DMS 273 treated with DMSO at 0.1 percent for 48 hours (cell line): ENCODE data around the gene DIRAS1.
"Not testable (repeated sequence)": the region's sequence is repeated elsewhere in the genome, so short reads cannot be mapped to it uniquely, and the experiment has no call there.

Experiments used
- DNase-seq: peaks from one replicate; lab custom pipeline; 2025; lab: John Stamatoyannopoulos, UW

The DIRAS1 gene

DNA sequence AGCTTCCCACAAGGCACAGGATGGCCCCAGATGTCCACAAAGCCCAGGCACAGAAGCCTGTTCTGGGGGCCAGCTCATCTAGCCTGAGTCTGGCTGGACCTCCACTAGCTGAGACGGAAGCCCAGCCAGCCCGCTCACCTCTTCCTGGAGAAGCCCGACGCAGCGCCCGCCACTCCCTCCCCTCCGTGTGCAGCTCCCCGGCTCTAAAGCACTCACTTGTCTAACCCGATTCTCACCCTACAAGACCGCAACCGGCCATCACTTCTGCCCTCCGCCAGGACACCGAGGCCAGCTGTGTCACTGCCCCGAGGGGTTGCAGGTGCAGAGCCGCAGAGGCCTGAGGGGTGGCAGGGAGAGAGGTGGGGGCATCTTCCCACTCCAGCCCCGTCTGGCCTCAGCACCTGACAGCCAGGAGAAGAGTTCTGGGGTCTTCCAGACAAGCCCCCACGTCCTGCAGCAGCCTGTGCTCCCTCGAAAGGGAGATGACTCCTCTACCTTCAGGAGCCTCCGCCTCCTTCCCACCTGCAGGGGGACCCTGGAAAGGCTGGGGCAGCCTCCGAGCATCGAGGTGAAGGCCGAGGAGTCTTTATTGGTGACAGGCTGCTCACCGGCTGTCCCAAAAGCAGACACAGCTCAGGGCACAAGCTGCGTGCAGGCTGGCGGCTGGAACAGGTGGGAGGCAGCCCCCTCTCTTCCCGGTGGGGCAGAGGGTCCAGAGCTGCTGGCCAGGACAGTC lies 5.9 kb upstream of the DIRAS1 start:
- no peak for DNase-seq

DNA sequence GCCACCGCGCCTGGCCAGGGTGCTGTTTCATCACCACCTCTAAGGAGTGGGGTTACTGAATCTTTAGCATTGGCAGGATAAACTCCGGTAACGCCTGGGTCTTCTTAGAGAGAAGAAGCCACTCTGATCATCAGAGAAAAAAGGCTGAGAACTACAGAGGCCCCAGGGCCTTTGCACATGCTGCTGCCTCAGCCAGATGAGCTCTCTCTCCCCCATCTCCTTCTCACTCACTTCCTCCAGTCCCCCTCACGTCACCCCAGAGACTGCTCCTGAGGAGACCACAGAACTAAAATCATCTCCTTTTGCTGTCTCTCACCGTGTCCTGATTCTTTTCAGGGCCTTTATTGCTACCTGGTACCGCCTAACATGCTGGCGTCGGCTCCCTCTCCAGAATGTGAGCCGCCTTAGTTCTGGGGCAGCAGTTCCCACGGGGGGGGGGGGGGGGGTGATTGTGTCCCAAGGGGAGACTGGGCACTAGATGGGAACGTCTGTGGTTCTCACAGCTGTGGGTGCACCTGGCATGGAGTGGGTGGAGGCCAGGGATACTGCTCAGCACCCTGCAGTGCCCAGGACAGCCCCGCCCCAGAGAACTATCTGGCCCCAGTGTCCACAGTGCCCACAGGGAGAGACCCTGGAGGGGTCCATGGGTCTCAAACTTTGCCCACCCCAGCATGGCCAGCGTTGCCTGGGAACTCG lies 5.1 kb upstream of the DIRAS1 start:
- no peak for DNase-seq

DNA sequence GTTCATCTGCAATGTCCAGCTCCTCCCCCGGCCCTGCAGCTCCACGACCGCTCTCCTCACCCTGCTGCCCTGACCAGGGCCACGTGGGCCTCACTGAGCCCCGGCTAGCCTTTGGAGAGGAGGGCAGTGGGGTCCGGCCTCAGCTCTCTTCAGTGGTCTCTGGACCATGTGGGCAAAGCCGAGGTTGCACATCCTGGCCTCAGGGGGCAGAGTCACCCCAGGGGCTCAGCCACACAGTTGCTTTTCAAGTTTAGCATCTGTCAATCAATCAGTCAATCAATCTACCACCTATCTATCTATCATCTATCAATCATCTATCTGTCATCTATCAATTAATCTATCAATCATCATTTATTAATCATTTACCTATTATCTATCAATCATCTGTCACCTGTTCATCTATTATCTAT lies 3.0 kb upstream of the DIRAS1 start:
- no peak for DNase-seq

DNA sequence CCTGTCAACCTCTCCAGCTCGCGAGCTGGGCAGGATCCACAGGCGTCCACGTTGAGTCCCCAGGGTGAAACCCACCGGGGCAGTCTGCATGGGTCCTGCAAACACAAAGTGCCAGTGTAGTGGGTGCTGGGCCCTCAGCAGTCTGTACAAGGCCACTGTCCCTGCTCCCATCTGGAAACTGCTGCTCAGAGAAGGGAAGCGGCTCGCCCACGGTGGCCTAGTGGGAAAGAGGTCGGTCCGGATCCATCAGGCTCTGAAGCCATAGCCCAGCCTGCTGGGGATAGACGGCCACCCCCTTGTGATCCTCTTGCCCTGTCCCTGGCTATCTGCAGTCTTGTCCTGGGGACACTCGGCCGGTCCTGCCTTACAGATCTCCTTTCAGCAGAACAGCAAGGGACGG lies 2.6 kb upstream of the DIRAS1 start:
- DNase-seq = no peak

DNA sequence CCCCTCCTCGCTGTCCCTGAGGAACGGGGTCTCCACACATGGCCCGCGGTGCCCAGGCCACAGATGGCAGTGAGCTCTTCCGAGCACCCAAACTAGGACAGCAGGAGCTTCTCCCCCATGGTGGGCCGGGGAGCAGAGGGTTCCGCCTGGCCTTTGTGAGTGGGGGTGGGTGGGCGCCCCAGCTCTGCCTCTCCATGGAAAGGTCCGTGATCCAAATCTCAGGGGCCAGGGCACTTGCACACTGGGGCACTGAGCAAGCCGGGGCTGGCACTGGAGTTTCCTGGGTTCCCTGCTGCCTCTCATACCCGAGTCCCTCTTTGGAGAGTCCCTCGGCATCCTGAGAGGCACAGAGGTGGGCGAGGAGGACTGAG lies 2.2 kb upstream of the DIRAS1 start:
- no peak for DNase-seq

DNA sequence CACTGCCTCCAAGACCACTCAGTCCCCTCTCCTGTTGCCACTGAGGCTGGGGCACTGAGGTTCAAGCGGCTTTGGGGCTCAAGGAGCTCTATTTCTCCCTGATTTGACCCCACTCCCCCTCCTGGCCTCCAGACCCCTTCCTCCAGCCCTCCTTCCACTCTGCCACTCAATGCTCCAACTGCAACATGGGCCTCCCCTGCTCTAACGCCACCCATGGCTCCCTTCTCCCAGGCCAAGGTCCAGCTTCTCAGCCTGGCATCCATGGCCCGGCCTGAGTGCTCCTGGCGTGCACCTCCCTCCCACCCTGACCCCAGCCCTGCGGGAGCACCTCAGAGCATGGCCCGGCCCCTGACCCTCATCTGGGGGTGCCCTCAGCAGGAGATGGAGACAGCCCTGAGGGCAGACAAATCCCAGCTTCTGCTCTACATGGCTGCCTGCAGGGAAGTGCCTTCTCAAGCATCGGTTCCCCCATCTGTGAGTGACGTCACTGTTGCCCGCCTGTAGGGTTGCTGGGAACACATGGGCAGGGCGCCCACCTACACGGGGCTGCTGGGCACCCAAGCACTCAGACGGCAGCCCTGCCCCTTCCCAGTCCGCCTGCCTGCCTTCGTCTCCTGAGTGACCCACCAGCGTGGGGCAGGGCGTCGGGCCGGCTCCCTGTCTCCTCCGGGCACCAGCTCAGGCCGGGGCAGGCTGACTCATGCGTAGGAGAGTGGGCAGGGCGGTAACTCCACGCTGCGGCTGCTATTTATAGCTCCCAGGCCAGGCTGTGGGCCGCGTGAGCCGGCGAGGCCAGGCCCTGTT lies 1.6 kb upstream of the DIRAS1 start:
- DNase-seq = no peak

DNA sequence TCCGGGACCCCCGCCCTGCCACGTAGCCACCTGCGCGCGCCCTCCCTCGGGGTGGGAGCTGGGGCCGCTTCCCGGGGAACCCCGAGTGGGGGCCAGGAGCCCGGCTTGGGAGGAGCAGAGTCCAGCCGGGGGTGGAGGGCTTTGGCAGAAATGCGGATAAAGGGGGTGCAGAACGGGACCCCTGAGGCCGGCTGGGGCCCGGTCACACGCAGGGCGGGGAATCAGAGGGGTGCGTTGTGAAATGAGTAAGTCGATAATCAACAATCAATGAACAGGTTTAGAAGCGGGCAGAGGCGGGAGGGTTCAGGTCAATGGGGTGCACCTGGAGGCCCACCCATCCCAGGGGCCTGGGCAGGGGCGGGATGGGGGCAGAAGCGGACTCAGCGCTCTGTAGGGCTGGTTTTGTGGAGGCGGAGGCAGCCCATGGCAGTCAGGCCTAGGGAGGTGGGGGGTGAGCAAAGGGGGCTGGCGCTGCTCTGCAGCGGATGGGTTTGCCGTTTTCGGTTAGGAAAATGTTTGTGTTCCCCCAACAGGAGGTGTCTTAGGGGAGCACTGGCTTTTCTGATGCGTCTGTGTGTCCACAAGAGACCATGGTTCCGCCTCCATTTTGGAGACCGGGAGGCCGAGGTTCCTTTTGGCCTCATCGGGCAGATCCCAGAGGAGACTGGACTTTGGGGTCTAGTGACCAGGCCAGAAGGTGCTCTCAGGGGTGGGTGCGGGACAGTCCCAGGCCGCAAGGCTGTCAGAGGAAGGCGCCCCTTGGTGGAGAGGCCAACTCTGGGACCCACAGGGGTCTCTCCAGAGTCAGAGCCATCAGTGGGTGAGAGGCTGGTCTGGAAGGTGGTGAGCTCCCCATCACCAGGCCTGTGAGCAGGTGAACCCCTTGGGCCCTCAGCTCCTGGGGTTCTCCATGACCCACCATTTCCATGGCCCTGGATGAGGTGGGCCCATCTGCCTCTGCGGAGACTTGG lies 683 bp upstream of the DIRAS1 start:
- no peak for DNase-seq

DNA sequence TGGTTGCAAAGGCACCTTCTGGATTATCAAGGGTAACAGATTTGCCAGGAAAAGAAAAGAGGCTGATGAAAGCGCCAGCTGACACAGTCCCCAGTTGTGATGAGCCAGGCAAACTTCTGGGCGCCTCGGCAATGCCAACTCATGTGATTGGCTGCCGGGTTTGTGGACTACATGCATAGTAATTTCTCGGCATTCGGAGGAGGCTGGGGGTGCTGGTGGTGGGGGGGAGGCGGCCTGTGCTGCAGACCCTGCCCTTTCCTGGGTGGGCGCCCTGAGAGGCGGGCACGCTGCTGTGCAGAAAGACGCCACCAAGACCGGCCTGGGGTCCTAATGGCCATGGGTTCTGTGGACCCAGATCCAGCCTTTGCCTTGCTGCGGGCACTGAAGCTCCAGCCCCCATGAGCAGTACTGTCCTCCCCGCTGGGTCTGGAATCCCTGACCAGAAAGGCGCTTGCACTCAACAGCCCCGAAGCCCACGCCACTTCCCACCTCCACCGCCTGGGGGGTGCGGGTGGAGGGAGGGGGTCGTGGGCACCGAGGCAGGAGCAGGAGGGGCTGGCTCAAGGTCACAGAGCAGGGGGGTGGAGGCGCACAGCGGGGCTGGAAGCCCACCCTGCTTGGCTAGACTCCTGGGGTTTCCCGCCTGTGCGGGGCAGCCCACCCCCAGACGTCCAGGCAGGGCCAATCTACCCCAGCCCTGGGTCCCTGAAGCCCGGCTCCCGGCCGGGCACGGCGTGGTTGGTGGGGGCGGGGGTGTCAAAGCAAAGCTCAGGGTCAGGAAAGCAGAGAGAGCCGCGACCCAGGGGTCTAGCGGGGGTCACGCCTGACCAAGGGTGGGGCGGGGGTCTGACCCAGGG lies 1.0 kb downstream of the DIRAS1 start:
- no peak for DNase-seq

DNA sequence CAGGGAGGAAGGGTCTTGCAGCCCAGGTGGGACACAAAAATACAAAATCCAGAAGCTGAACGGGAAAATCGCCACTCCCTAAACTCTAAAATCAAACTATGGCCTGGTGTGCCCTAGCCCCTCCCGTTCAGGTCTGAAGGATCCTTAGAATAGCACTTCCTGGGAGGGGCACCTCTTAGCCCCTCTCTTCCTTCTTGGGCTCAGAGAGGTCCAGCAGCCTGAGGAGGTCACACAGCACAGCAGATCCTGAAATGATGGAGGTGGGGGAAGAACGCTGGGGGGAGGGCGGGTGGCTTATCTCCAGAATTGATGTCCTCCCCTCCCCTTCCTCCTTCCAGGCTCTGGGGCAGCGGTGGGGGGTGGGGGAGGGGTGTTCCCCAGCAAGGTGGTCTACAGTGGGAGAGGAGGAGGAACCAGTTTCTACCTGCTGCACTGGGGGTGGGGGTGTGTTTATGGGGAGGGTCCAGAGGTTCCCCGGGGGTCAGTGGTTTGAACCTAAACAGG lies 1.9 kb downstream of the DIRAS1 start:
- no peak for DNase-seq

DNA sequence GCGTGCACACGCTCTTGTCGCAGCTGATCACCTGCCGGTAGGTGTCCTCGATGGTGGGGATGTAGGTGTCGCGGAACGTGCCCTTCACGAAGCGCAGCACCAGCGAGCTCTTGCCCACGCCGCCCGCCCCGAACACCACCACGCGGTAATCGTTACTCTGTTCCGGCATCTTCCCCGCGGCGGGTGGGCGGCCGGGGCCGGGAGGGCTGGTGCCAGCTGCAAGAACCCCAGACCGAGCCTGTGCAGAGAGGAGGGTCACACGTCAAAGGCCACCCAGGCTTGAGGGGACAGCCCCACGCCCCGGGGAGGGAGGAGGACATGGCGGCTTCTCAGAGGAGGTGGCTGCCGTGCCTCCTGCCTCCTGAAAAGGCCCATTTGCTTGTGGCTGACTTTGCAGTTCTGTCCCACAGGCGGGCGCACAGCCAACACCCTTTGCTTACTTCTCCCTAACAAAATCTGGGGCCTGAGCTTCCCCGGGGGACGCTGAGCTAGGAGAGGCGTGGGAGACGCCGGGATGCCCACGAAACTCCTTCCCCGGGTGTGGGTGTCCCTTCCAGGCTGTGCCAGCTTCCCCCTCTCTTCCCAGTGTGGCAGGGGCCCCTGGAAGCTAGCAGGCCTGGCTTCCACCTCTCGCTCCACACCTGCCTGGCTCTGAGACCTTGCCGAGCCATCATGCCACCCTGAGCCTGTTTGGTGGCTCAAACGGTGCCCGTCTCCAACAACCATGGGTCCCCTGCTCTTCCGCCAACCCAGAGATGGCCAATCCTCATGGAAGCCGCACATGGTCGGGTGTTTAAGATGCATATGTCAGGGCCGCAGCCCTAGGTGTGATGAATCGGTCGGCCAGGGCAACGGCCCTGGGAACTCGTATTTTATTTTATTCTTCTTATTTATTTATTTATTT lies 3.3 kb downstream of the DIRAS1 start:
- no peak for DNase-seq

DNA sequence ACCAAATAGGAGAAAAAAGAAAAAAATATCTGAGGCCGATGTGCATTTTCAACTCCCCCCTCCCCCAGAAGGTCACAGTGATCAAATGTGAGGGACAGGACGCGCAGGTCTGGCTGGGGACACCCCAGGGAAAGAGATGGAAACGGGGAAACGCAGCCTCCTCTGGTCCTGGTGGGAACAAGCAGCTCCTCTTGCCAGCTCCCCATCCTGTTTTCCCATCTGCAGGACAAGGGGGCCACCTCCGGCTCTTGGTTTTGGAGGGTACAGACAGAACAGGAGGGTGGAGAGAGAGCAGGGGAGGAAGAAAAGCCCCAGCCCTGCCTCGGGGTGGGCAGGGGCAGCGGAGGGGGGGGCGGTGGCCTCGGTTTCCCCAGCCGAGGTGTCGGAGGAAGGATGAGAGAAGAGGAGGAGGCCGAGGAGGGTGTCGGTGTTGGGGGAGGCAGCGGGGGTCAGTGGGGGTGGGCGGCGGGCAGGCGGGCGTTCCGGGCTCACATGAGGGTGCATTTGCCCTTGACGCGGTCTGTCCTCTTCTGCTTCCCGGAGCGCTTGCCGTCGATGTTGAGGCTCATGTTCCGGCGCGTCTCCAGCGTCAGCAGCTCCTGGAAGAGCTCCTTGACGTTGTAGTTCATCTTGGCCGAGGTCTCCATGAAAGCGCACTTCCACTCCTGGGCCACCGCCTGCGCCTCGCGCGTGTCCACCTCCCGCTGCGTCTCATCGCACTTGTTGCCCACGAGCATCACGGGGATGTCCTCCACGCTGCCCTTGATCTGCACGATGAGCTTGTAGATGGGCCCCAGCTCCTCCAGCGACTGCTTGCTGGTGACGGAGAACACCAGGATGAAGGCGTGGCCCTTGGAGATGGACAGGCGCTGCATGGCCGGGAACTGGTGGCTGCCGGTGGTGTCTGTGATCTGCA lies 4.2 kb downstream of the DIRAS1 start:
- DNase-seq = no peak

DNA sequence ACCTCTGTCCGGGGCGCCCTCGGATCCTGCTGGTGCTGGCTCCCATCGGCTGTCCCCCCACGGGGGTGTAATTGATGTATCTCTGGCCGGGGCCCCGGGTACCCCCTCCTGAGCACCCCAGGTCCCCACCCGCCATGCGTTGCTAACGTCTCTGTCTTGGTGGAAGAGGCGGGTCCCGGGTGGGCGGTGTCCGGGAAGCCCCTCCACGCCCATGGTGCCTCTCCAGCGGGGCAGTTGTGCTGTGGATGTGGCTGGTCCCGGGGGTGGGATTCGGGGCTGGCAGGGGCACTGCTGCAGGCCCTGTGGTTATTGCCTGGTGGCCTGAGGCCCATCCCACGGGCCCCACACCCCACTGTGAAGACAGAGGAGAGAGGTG lies 4.9 kb downstream of the DIRAS1 start:
- no peak for DNase-seq

DNA sequence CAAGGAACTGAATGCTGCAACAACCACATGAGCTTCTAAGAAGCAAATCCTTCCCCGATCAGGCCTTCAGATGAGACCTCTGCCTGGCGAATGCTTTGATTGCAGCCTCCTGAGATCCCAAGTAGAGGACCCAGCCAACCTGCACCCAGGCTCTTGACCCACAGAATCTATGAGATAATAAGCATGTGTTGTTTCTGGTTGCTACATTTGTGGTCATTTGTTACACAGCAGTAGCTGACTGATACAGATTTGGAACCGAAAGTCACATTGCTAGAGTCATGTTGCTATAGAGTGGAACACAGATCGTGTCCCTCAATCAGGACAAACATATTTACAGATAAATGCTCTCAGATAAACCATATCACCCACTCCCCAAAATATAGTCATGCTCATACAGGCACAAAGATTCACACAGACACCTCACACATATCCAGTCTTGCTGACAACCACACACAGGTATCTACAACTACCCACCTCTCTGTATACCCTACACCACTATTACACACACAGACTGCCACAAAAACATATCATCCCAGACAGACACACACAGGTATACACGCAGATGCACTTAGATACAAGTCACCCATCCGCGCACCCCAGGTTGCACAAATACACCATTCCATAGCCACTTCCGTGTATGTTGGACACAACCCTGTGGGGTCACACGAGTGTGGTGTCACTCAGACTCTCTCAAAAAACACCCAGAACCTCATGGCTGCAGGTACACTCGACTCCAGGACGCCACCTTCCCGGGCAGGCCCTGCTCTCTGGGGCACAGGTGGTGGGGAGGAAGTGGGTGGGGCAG lies 5.5 kb downstream of the DIRAS1 start:
- no peak for DNase-seq

DNA sequence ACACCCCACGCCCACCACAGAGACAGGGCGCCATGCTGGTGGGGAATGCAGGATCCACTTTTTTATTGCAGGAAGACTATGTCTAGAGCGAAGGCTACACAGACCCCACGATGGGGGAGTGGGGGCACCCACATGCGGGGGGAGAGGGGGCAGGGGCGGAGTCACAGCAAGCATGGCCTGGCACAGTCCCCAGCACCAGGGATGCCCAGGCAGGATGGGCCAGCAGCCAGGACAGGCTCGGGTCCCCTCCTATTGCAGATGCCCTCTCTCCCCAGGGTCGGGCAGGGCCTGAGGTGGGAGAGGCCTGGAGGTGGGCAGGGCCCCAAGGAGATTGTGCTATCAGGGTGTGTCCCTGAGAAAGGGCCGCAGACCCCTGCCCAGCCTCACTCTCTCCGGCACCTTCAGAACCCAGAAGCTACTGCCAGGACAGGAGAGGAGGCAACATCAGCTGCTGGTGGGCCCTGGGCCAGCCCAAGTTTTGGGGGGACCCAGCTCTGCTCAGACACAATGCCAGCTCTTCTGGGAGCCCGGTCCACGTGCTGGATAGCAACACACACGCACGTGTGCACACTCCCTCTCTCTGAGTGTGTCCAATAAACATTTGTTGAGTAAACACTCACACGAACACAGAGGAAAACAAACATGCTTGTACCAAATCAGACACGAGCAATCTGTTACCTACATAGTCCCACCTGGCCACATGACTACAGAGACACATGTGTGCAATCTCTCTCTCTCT lies 6.5 kb downstream of the DIRAS1 start:
- no peak for DNase-seq

DNA sequence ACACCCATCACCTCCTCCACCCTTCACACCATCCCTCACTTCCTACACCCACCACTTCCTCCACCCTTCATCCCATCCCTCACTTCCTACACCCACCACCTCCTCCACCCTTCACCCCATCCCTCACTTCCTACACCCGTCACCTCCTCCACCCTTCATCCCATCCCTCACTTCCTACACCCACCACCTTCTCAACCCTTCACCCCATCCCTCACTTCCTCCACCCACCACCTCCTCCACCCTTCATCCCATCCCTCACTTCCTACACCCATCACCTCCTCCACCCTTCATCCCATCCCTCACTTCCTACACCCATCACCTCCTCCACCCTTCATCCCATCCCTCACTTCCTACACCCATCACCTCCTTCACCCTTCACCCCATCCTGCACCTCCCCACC lies 7.1 kb downstream of the DIRAS1 start:
- not testable (repeated sequence) for DNase-seq

DNA sequence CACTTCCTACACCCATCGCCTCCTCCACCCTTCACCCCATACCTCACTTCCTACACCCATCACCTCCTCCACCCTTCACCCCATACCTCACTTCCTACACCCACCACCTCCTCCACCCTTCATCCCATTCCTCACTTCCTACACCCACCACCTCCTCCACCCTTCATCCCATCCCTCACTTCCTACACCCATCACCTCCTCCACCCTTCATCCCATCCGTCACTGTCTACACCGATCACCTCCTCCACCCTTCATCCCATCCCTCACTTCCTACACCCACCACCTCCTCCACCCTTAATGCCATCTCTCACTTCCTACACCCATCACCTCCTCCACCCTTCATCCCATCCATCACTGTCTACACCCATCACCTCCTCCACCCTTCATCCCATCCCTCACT lies 8.0 kb downstream of the DIRAS1 start:
- not testable (repeated sequence) for DNase-seq

DNA sequence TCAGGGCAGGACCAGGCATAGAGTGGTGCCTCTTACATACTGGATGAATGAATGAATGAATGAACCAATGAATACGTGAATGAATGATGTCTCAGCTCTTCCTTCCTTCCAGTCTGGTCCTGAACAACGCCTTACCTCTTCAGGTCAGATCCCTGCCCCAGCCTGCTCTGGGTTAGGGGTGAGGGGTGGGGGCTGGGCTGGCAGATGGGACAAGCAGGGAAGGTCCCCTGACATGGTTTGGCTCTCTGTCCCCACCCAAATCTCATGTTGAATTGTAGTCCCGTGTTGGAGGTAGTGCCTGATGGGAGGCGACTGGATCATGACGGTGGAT lies 9.3 kb downstream of the DIRAS1 start:
- no peak for DNase-seq
